ENCODE results near the gene OR1E2. TPM values are rescaled to one million over a fixed set of nuclear protein-coding genes. Genes with fewer than 3 reads are reported as not detected.
"Not testable (repeated sequence)": the region's sequence is repeated elsewhere in the genome, so short reads cannot be mapped to it uniquely, and the experiment has no call there.

The OR1E2 gene
- total RNA-seq, 1 experiment from 2014 or later = not detected

DNA sequence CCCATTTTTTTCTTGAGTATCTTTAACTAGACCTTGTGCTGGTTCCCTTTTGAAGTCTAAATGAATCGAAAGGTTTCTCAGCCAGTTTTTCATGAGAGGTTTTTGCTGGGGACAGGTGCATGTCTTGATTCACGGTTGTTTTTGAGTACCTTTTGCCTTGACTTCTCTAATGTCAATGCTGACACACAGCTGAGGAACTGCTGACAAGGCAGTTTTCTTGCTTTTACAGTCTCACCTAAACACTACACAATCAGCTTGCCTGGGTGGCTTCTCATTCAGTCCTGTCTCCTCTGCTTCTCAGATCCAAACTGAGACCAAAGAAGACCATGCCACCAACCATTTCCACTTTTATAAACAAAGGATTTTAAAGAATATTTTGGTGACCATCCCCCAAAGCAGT is 15.4 kb downstream of the OR1E2 start:
- H3K4me3 ChIP-seq (ENCODE audit: low read depth in 2 of 2, low read length in 2 of 2) = no peak overlapping the region
- no peak for TF ChIP-seq SIN3A (IDR thresholded peaks at IDR 0.05; ENCODE audit: borderline replicate concordance, insufficient read depth, low read depth, low read length)
- TF ChIP-seq, protein P1, sequence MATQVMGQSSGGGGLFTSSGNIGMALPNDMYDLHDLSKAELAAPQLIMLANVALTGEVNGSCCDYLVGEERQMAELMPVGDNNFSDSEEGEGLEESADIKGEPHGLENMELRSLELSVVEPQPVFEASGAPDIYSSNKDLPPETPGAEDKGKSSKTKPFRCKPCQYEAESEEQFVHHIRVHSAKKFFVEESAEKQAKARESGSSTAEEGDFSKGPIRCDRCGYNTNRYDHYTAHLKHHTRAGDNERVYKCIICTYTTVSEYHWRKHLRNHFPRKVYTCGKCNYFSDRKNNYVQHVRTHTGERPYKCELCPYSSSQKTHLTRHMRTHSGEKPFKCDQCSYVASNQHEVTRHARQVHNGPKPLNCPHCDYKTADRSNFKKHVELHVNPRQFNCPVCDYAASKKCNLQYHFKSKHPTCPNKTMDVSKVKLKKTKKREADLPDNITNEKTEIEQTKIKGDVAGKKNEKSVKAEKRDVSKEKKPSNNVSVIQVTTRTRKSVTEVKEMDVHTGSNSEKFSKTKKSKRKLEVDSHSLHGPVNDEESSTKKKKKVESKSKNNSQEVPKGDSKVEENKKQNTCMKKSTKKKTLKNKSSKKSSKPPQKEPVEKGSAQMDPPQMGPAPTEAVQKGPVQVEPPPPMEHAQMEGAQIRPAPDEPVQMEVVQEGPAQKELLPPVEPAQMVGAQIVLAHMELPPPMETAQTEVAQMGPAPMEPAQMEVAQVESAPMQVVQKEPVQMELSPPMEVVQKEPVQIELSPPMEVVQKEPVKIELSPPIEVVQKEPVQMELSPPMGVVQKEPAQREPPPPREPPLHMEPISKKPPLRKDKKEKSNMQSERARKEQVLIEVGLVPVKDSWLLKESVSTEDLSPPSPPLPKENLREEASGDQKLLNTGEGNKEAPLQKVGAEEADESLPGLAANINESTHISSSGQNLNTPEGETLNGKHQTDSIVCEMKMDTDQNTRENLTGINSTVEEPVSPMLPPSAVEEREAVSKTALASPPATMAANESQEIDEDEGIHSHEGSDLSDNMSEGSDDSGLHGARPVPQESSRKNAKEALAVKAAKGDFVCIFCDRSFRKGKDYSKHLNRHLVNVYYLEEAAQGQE (IDR thresholded peaks at IDR 0.05; ENCODE audit: insufficient read depth in 1 of 2, low read depth in 2 of 2, low read length in 1 of 2) = no peak
- no peak for TF ChIP-seq TCF7L2 (IDR thresholded peaks at IDR 0.05; ENCODE audit: low read depth, low read length)
- TF ChIP-seq POLR2AphosphoS5 (IDR thresholded peaks at IDR 0.05; ENCODE audit: low read depth, low read length) = no peak
- TF ChIP-seq, protein P2, sequence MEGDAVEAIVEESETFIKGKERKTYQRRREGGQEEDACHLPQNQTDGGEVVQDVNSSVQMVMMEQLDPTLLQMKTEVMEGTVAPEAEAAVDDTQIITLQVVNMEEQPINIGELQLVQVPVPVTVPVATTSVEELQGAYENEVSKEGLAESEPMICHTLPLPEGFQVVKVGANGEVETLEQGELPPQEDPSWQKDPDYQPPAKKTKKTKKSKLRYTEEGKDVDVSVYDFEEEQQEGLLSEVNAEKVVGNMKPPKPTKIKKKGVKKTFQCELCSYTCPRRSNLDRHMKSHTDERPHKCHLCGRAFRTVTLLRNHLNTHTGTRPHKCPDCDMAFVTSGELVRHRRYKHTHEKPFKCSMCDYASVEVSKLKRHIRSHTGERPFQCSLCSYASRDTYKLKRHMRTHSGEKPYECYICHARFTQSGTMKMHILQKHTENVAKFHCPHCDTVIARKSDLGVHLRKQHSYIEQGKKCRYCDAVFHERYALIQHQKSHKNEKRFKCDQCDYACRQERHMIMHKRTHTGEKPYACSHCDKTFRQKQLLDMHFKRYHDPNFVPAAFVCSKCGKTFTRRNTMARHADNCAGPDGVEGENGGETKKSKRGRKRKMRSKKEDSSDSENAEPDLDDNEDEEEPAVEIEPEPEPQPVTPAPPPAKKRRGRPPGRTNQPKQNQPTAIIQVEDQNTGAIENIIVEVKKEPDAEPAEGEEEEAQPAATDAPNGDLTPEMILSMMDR (IDR thresholded peaks at IDR 0.05) = no peak
- ATAC-seq (no peak), DNase-seq (ENCODE audit: low read depth, low spot score) (no peak)
- POLR2A ChIA-PET = no interaction called here
- no peak overlapping the region for H3K27ac ChIP-seq (ENCODE audit: low read length)
- intact Hi-C loops (cut with micrococcal nuclease; ENCODE audit: unreplicated experiment) = no loop called here
- H3K4me1 ChIP-seq (ENCODE audit: control insufficient read depth, insufficient read depth, low read length) = no peaks in the 10 kb centered on the region
- no peaks in the 10 kb centered on the region for H3K36me3 ChIP-seq (ENCODE audit: control insufficient read depth, insufficient read depth, low read length)
- in situ Hi-C loops (cut with HindIII; ENCODE audit: low pct_unique_long_range_greater_than_20kb, low sequenced_read_pairs) = no loop called here
- BruUV-seq (replicated peaks) = no TSS peak
- CTCF ChIA-PET = no interaction called here
- H3K27me3 ChIP-seq (ENCODE audit: control insufficient read depth, insufficient read depth, low read length) = no peaks in the 10 kb centered on the region
- H3K9me3 ChIP-seq (ENCODE audit: control insufficient read depth, insufficient read depth, low read depth, low read length) = no peaks in the 10 kb centered on the region

DNA sequence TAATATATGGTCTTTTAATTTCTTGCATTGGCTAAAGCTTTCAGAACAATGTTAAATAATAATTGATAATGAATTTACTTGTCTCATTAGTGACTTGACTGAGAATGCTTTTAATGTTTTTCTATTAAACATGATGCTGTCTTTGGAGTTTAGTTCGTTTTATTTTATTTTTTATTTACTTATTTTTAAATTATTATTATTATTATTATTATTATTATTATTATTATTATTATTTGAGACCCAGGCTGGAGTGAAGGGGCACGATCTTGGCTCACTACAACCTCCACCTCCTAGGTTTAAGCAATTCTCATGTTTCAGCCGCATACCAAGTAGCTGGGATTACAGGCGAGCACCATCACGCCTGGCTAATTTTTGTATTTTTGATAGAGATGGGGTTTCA is 18.0 kb downstream of the OR1E2 start:
- DNase-seq (ENCODE audit: low read depth, low spot score) (no peak), ATAC-seq (no peak)
- Histone ChIP-seq H3K27me3 (ENCODE audit: control insufficient read depth, insufficient read depth, low read length) (no peaks in the 10 kb centered on the region), H3K36me3 (ENCODE audit: control insufficient read depth, insufficient read depth, low read length) (no peaks in the 10 kb centered on the region), H3K4me3 (ENCODE audit: low read depth in 2 of 2, low read length in 2 of 2) (no peak overlapping the region), H3K27ac (ENCODE audit: low read length) (no peak overlapping the region), H3K9me3 (ENCODE audit: control insufficient read depth, insufficient read depth, low read depth, low read length) (no peaks in the 10 kb centered on the region), H3K4me1 (ENCODE audit: control insufficient read depth, insufficient read depth, low read length) (no peaks in the 10 kb centered on the region)
- in situ Hi-C loops (cut with HindIII; ENCODE audit: low pct_unique_long_range_greater_than_20kb, low sequenced_read_pairs) = no loop called here
- TF ChIP-seq, protein P1 (IDR thresholded peaks at IDR 0.05; ENCODE audit: insufficient read depth in 1 of 2, low read depth in 2 of 2, low read length in 1 of 2) = no peak
- TF ChIP-seq POLR2AphosphoS5 (IDR thresholded peaks at IDR 0.05; ENCODE audit: low read depth, low read length) = no peak
- TF ChIP-seq, protein P2 (IDR thresholded peaks at IDR 0.05) = no peak
- TF ChIP-seq SIN3A (IDR thresholded peaks at IDR 0.05; ENCODE audit: borderline replicate concordance, insufficient read depth, low read depth, low read length) = no peak
- no peak for TF ChIP-seq TCF7L2 (IDR thresholded peaks at IDR 0.05; ENCODE audit: low read depth, low read length)
- intact Hi-C loops (cut with micrococcal nuclease; ENCODE audit: unreplicated experiment) = no loop called here
- no TSS peak for BruUV-seq (replicated peaks)
- ChIA-PET CTCF (no interaction called here), POLR2A (no interaction called here)

DNA sequence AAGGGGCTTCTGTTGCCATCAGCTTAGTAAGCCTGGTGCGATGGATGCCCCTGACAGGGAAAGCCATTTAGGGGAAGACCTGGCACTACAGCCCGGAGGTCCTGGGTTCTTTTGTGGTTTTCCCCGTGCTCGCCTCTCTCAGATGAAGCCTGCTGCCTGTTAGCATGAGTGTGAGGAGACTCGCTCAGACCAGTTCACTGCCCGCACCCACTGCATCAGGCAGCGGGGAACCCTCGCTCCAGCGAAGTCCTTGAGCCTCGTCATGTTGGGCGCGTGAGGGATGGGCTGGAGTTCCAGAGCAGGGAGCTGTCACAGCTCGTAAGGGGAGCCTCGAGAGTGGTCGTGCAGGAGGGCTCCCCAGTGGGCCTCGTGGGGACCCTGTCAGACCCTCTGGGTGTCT is 21.4 kb downstream of the OR1E2 start:
- H3K9me3 ChIP-seq (ENCODE audit: control insufficient read depth, insufficient read depth, low read depth, low read length); ATAC-seq; H3K4me1 ChIP-seq (ENCODE audit: control insufficient read depth, insufficient read depth, low read length); CTCF ChIA-PET; H3K27me3 ChIP-seq (ENCODE audit: control insufficient read depth, insufficient read depth, low read length); H3K36me3 ChIP-seq (ENCODE audit: control insufficient read depth, insufficient read depth, low read length); POLR2A ChIA-PET; BruUV-seq (replicated peaks); in situ Hi-C loops (cut with HindIII; ENCODE audit: low pct_unique_long_range_greater_than_20kb, low sequenced_read_pairs); DNase-seq (ENCODE audit: low read depth, low spot score); H3K27ac ChIP-seq (ENCODE audit: low read length); H3K4me3 ChIP-seq (ENCODE audit: low read depth in 2 of 2, low read length in 2 of 2); intact Hi-C loops (cut with micrococcal nuclease; ENCODE audit: unreplicated experiment): not testable (repeated sequence)
